ENCODE results near the gene INTS11. TPM values are rescaled to one million over a fixed set of nuclear protein-coding genes. Genes with fewer than 3 reads are reported as not detected.

INTS11 gene
- polyA plus RNA-seq, 3 donors, result 46.2 to 154 (median 49.6) TPM

GRCh38 chr1:1302006-1302430, 22.4 kb downstream of the INTS11 start:
- Histone ChIP-seq H2AFZ (ENCODE audit: insufficient read depth, low read depth, low read length, poor library complexity, severe bottlenecking) (no peak overlapping the region), H3K27ac (ENCODE audit: low read depth in 1 of 2, low read length in 2 of 2) (no peak overlapping the region), H3K27me3 (ENCODE audit: control insufficient read depth in 2 of 2, insufficient read depth in 2 of 2, low read length in 2 of 2) (no peaks in the 10 kb centered on the region), H3K4me2 (replicated peaks; ENCODE audit: extremely low read depth, low read length, poor library complexity, severe bottlenecking) (no peak overlapping the region), H3K4me3 (replicated peaks in 1 of 3; ENCODE audit: low read depth in 2 of 3, low read length in 3 of 3) (no peak overlapping the region), H3K9ac (ENCODE audit: insufficient read depth, low read length, poor library complexity, severe bottlenecking) (no peak overlapping the region), H3K79me2 (ENCODE audit: insufficient read depth, low read length) (peaks cover 42% of the 10 kb centered on the region), H3K4me1 (ENCODE audit: control insufficient read depth in 1 of 2, insufficient read depth in 2 of 2, low read length in 2 of 2) (peaks cover 29 to 39% of the 10 kb centered on the region in 2 donors), H4K20me1 (ENCODE audit: insufficient read depth, low read length) (peaks cover 55% of the 10 kb centered on the region), H3K9me3 (replicated peaks in 1 of 2; ENCODE audit: control insufficient read depth in 1 of 2, insufficient read depth in 1 of 2, low read length in 2 of 2) (no peaks in the 10 kb centered on the region), H3K36me3 (replicated peaks in 1 of 2; ENCODE audit: control insufficient read depth in 1 of 2, insufficient read depth in 2 of 2, low read length in 2 of 2) (peaks cover 6 to 9% of the 10 kb centered on the region in 2 donors)
- TF ChIP-seq CTCF (IDR thresholded peaks at IDR 0.05), result peak; percentile 53
- Mint-ChIP-seq H3K27me3 (ENCODE audit: low read depth in 3 of 3) (peaks cover 0 to 6% (median 2%) of the 10 kb centered on the region in 3 donors), H3K4me3 (no peak overlapping the region), H3K4me1 (peaks cover 27% of the 10 kb centered on the region), H3K36me3 (peaks cover 0 to 15% of the 10 kb centered on the region in 2 donors), H3K27ac (no peak overlapping the region), H3K9me3 (no peaks in the 10 kb centered on the region)
- WGBS (ENCODE audit: insufficient coverage), result 95% methylated on average over 5 of the region's 9 CpGs
- DNase-seq, result no peak
- intact Hi-C loops (cut with micrococcal nuclease), result no loop called here

- DNase-seq, result no peak
- Histone ChIP-seq H4K20me1 (ENCODE audit: insufficient read depth, low read length) (peaks cover 40% of the 10 kb centered on the region), H3K4me1 (ENCODE audit: control insufficient read depth in 1 of 2, insufficient read depth in 2 of 2, low read length in 2 of 2) (peaks cover 12 to 22% of the 10 kb centered on the region in 2 donors), H3K4me2 (replicated peaks; ENCODE audit: extremely low read depth, low read length, poor library complexity, severe bottlenecking) (no peak overlapping the region), H3K79me2 (ENCODE audit: insufficient read depth, low read length) (peaks cover 26% of the 10 kb centered on the region), H3K27me3 (ENCODE audit: control insufficient read depth in 2 of 2, insufficient read depth in 2 of 2, low read length in 2 of 2) (no peaks in the 10 kb centered on the region), H3K27ac (ENCODE audit: low read depth in 1 of 2, low read length in 2 of 2) (no peak overlapping the region), H3K4me3 (replicated peaks in 1 of 3; ENCODE audit: low read depth in 2 of 3, low read length in 3 of 3) (no peak overlapping the region), H3K36me3 (replicated peaks in 1 of 2; ENCODE audit: control insufficient read depth in 1 of 2, insufficient read depth in 2 of 2, low read length in 2 of 2) (peaks cover 18 to 22% of the 10 kb centered on the region in 2 donors), H3K9me3 (replicated peaks in 1 of 2; ENCODE audit: control insufficient read depth in 1 of 2, insufficient read depth in 1 of 2, low read length in 2 of 2) (no peaks in the 10 kb centered on the region), H3K9ac (ENCODE audit: insufficient read depth, low read length, poor library complexity, severe bottlenecking) (no peak overlapping the region), H2AFZ (ENCODE audit: insufficient read depth, low read depth, low read length, poor library complexity, severe bottlenecking) (no peak overlapping the region)
- no peaks in the 10 kb centered on the region for H3K9me3 Mint-ChIP-seq
- H3K27ac Mint-ChIP-seq, result no peak overlapping the region
- peaks cover 14% of the 10 kb centered on the region for H3K4me1 Mint-ChIP-seq
- no peak for TF ChIP-seq CTCF (IDR thresholded peaks at IDR 0.05)
- intact Hi-C loops (cut with micrococcal nuclease), result no loop called here
- 97% methylated on average over 9 of the region's 12 CpGs for WGBS (ENCODE audit: insufficient coverage)
- peaks cover 2 to 25% of the 10 kb centered on the region in 2 donors for H3K36me3 Mint-ChIP-seq
- H3K4me3 Mint-ChIP-seq, result no peak overlapping the region
- peaks cover 0 to 4% (median 2%) of the 10 kb centered on the region in 3 donors for H3K27me3 Mint-ChIP-seq (ENCODE audit: low read depth in 3 of 3)
Measured at GRCh38 chr1:1300352-1300739, 24.1 kb downstream of the INTS11 start.
